ENCODE results near the gene CPNE5.

CPNE5 gene

GRCh38 chr6:36793913-36794712, 45.1 kb downstream of the CPNE5 start:
- no peak for DNase-seq (ENCODE audit: low read depth, low spot score)

GRCh38 chr6:36793296-36793912, 45.8 kb downstream of the CPNE5 start:
- no peak for DNase-seq (ENCODE audit: low read depth, low spot score)

- DNase-seq (ENCODE audit: low read depth, low spot score), result no peak
Measured at GRCh38 chr6:36791521-36792135, 47.6 kb downstream of the CPNE5 start.

GRCh38 chr6:36791085-36791484, 48.2 kb downstream of the CPNE5 start:
- DNase-seq (ENCODE audit: low read depth, low spot score), result no peak

- no peak for DNase-seq (ENCODE audit: low read depth, low spot score)
Measured at GRCh38 chr6:36788768-36789167, 50.5 kb downstream of the CPNE5 start.

GRCh38 chr6:36788186-36788585, 51.1 kb downstream of the CPNE5 start:
- no peak for DNase-seq (ENCODE audit: low read depth, low spot score)

GRCh38 chr6:36787210-36787609, 52.0 kb downstream of the CPNE5 start:
- DNase-seq (ENCODE audit: low read depth, low spot score), result no peak

- no peak for DNase-seq (ENCODE audit: low read depth, low spot score)
Measured at GRCh38 chr6:36786055-36786675, 53.1 kb downstream of the CPNE5 start.

GRCh38 chr6:36784376-36784636, 54.9 kb downstream of the CPNE5 start:
- DNase-seq (ENCODE audit: low read depth, low spot score), result no peak

- DNase-seq (ENCODE audit: low read depth, low spot score), result no peak
Measured at GRCh38 chr6:36783603-36784375, 55.5 kb downstream of the CPNE5 start.

GRCh38 chr6:36781669-36782068, 57.6 kb downstream of the CPNE5 start:
- no peak for DNase-seq (ENCODE audit: low read depth, low spot score)

- no peak for DNase-seq (ENCODE audit: low read depth, low spot score)
Measured at GRCh38 chr6:36780442-36781177, 58.6 kb downstream of the CPNE5 start.

GRCh38 chr6:36779227-36779626, 60.0 kb downstream of the CPNE5 start:
- DNase-seq (ENCODE audit: low read depth, low spot score), result no peak

- no peak for DNase-seq (ENCODE audit: low read depth, low spot score)
Measured at GRCh38 chr6:36777801-36778200, 61.4 kb downstream of the CPNE5 start.

GRCh38 chr6:36776167-36776566, 63.1 kb downstream of the CPNE5 start:
- no peak for DNase-seq (ENCODE audit: low read depth, low spot score)

- DNase-seq (ENCODE audit: low read depth, low spot score), result no peak
Measured at GRCh38 chr6:36774331-36774730, 64.9 kb downstream of the CPNE5 start.

GRCh38 chr6:36772397-36772796, 66.8 kb downstream of the CPNE5 start:
- no peak for DNase-seq (ENCODE audit: low read depth, low spot score)

- no peak for DNase-seq (ENCODE audit: low read depth, low spot score)
Measured at GRCh38 chr6:36771145-36771544, 68.1 kb downstream of the CPNE5 start.

GRCh38 chr6:36769676-36770499, 69.4 kb downstream of the CPNE5 start:
- no peak for DNase-seq (ENCODE audit: low read depth, low spot score)

- no peak for DNase-seq (ENCODE audit: low read depth, low spot score)
Measured at GRCh38 chr6:36769183-36769675, 70.0 kb downstream of the CPNE5 start.

Measured in activated naive CD8-positive, alpha-beta T cell treated with anti-CD3 and anti-CD28 coated beads, Interleukin-2, amount 50 U/mL, for 16 hours (primary cell).